SKM-1 treated with dmso at 0.1 percent for 144 hours (cell line): Measurements from ENCODE around the gene VSTM2L.
"Not testable (repeated sequence)": the region's sequence is repeated elsewhere in the genome, so short reads cannot be mapped to it uniquely, and the experiment has no call there.

ENCODE experiments used
- DNase-seq: peaks from one replicate; lab custom pipeline; 2025; ENCODE audit not compliant: unreplicated experiment; lab: John Stamatoyannopoulos, UW

The VSTM2L gene

GRCh38 chr20:37902504-37903313 is at the start of gene VSTM2L:
Gene VSTM2L (plus strand): TSS chr20:37903127. CDS start chr20:37903351, 224 bp downstream.
- DNase-seq = no peak

GRCh38 chr20:37853823-37854375 is 49.0 kb upstream of the VSTM2L start:
- no peak for DNase-seq

- DNase-seq = not testable (repeated sequence)
These were observed 46.9 kb upstream of the VSTM2L start for GRCh38 chr20:37856034-37856433.

- no peak for DNase-seq
These were observed 45.8 kb upstream of the VSTM2L start for GRCh38 chr20:37856932-37857660.

- DNase-seq = no peak
These were observed 43.3 kb upstream of the VSTM2L start for GRCh38 chr20:37859406-37860171.

- DNase-seq = no peak
These were observed 39.6 kb upstream of the VSTM2L start for GRCh38 chr20:37863289-37863688.

GRCh38 chr20:37864298-37864697 is 38.6 kb upstream of the VSTM2L start:
- DNase-seq = no peak

GRCh38 chr20:37866051-37866450 is 36.9 kb upstream of the VSTM2L start:
- DNase-seq = no peak

GRCh38 chr20:37867289-37868195 is 35.4 kb upstream of the VSTM2L start:
- no peak for DNase-seq

GRCh38 chr20:37868851-37869333 is 34.0 kb upstream of the VSTM2L start:
- DNase-seq = no peak

- DNase-seq = no peak
These were observed 33.5 kb upstream of the VSTM2L start for GRCh38 chr20:37869334-37869861.

- DNase-seq = no peak
These were observed 32.6 kb upstream of the VSTM2L start for GRCh38 chr20:37870294-37870693.

GRCh38 chr20:37871751-37872150 is 31.2 kb upstream of the VSTM2L start:
- DNase-seq = no peak

GRCh38 chr20:37872161-37872560 is 30.8 kb upstream of the VSTM2L start:
- DNase-seq = no peak

GRCh38 chr20:37873884-37874283 is 29.0 kb upstream of the VSTM2L start:
- no peak for DNase-seq

GRCh38 chr20:37875460-37876175 is 27.3 kb upstream of the VSTM2L start:
- no peak for DNase-seq

GRCh38 chr20:37876863-37877262 is 26.1 kb upstream of the VSTM2L start:
- DNase-seq = no peak

- no peak for DNase-seq
These were observed 24.8 kb upstream of the VSTM2L start for GRCh38 chr20:37877832-37878772.
